Right lobe of liver (tissue), 6 donors: ENCODE results near the gene PLA2G3. TPM values are rescaled to one million over a fixed set of nuclear protein-coding genes. Genes with fewer than 3 reads are reported as not detected.

Source experiments
- ATAC-seq, 4 donors: fragments of 200-7000 bp; cut with Tn5 transposase; one replicate each; pipeline ENCODE4 v1.9.1; 2020; ENCODE audit warnings: mild to moderate bottlenecking in 4 of 4, moderate library complexity in 4 of 4
- DNase-seq, 3 donors: peaks; one replicate each; pipeline ENCODE4 v3.0.0-alpha.2; 2020
- H3K27ac ChIP-seq, 3 donors: fragments of 200-600 bp; one replicate each; pipeline ENCODE4 v1.8.0; 2022
- H3K27me3 ChIP-seq, 2 donors: fragments of 200-600 bp; one replicate each; pipeline ENCODE4 v1.8.0; 2022
- H3K36me3 ChIP-seq, 4 donors: fragments of 200-600 bp; sonication (generic) in 1 of 4; one replicate each; pipeline versions ENCODE4 v1.5.1 to v1.8.0; 2017 to 2022; ENCODE audit warnings: control low read depth in 1 of 4
- H3K4me1 ChIP-seq, 4 donors: fragments of 200-600 bp; sonication (generic) in 1 of 4; one replicate each; pipeline versions ENCODE4 v1.5.1 to v1.8.0; 2017 to 2022; ENCODE audit warnings: control low read depth in 1 of 4
- H3K4me3 ChIP-seq, 3 donors: fragments of 200-600 bp; one replicate each; pipeline ENCODE4 v1.8.0; 2022
- H3K9me3 ChIP-seq, 4 donors: fragments of 200-600 bp; sonication (generic) in 1 of 4; one replicate each; pipeline versions ENCODE4 v1.5.1 to v1.8.0; 2017 to 2022; ENCODE audit warnings: control low read depth in 1 of 4
- CTCF ChIP-seq, 4 donors: fragments of 200-600 bp in 3 of 4; fragments of 450-650 bp in 1 of 4; IDR thresholded peaks; one replicate each; pipeline versions ENCODE4 v1.5.1 to v1.8.0; 2016 to 2022; ENCODE audit warnings: antibody characterized with exemption in 4 of 4, mild to moderate bottlenecking in 2 of 4
- POLR2A ChIP-seq: fragments of 450-650 bp; IDR thresholded peaks from one replicate; pipeline ENCODE4 v1.6.1; 2017; ENCODE audit warnings: antibody characterized with exemption, mild to moderate bottlenecking
- WGBS: methylation state at CpG from one replicate; pipeline ENCODE4 v1.1.6; 2018; ENCODE audit warnings: low coverage, low lambda C conversion rate; ENCODE audit not compliant: insufficient coverage; ENCODE audit errors: missing lambda C conversion rate; 5-methylcytosine and 5-hydroxymethylcytosine counted together
- intact Hi-C, 2 donors: fragments of 100-400 bp; cut with DNase I; formaldehyde crosslinking; loops; one replicate each; pipeline versions ENCODE4 v1.11.2 to v1.14.1; 2022
- total RNA-seq, 6 experiments: library from RNA; depleted of rRNA in 2 of 6; stranded (reverse); fragments of >200 nt in 2 of 6; fragmentation: NEBNext Ultra II Directional in 3 of 6; extraction: Animal tissue kit (Norgen Biotek cat#: 25700) in 3 of 6; gene quantifications; one replicate each; pipeline versions ENCODE4 v1.1.0 to v1.2.4, GENCODE V29; 2016 to 2023
- donor health status: DM: no; HTN: yes; CAD: no.
- donor health status: DM: no; HTN: no; CAD: no.
- donor health status: DM: no; HTN: no; CAD: no.
- donor health status: DM: no; HTN: yes; CAD: no.
- donor health status: DM: no; HTN: yes; CAD: no.

PLA2G3 gene
- total RNA-seq, 6 experiments from 2014 or later, result not detected

DNA sequence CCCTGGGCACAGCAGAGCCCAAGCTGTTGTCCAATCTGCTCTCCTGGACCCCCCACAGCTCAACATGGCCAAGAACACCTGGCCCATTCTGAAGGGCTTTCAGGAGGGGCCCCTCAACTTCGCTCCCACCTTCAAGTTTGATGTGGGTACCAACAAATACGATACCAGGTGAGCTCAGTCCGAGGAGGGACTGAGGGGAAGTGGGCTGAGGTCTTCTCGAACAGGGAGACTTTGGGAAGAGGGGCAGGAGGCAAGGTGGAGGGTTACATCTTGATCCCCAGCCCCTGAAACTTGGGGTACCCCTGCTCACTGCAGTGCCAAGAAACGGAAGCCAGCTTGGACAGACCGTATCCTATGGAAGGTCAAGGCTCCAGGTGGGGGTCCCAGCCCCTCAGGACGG, 12.2 kb downstream of the PLA2G3 start:
- intact Hi-C loops, result no loop called here
- Histone ChIP-seq H3K9me3 (no peaks in the 10 kb centered on the region), H3K4me1 (no peaks in the 10 kb centered on the region), H3K36me3 (no peaks in the 10 kb centered on the region), H3K27ac (no peak overlapping the region), H3K27me3 (no peaks in the 10 kb centered on the region), H3K4me3 (no peak overlapping the region)
- DNase-seq (no peak), ATAC-seq (no peak)
- 84% methylated on average over 4 of the region's 7 CpGs for WGBS
- TF ChIP-seq POLR2A (no peak), CTCF (IDR thresholded peaks at IDR 0.05) (no peak)

DNA sequence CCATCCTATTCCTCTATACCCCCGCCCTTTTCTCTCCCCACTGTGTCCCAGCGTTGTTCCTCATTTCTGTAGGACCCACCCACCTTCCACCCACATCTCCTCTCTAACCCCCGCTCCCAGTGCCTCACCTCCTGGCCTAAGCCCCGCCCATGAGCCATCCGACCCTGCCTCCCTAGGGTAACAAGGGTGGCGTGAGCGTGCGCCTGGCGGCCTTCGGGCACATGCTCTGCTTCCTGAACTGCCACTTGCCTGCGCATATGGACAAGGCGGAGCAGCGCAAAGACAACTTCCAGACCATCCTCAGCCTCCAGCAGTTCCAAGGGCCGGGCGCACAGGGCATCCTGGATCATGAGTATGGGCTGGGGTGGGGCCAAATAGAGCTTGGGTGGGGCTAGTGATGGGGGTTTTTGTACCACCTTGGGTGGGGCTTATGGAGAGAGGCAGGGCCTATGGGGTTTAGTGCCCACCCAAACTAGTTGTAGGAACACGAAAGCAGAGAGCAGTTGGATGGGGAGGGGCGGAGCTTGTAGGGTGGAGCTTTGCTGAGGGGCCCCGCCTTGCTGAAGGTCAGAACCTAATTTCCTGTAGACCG, 13.0 kb downstream of the PLA2G3 start:
- Histone ChIP-seq H3K27ac (no peak overlapping the region), H3K9me3 (no peaks in the 10 kb centered on the region), H3K36me3 (no peaks in the 10 kb centered on the region), H3K4me1 (peaks cover 0 to 4% (median 0%) of the 10 kb centered on the region in 4 donors), H3K4me3 (no peak overlapping the region), H3K27me3 (no peaks in the 10 kb centered on the region)
- DNase-seq (no peak), ATAC-seq (no peak)
- TF ChIP-seq CTCF (IDR thresholded peaks at IDR 0.05) (no peak), POLR2A (no peak)
- intact Hi-C loops, result no loop called here
- WGBS, result 71% methylated on average over 11 of the region's 19 CpGs

DNA sequence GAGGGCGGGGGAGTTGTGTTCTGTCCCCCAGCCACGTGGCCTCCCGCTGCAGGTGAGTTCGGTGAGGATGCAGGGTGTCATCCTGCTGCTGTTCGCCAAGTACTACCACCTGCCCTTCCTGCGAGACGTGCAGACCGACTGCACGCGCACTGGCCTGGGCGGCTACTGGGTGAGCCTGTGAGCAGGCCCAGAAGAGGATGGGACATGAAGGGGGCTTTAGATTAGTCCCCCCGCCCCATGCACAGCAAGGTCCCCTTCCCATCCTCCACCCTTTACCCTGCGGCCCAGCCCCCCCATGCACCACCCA, 13.5 kb downstream of the PLA2G3 start:
- H3K36me3 ChIP-seq, result no peaks in the 10 kb centered on the region
- no peak overlapping the region for H3K27ac ChIP-seq
- no peaks in the 10 kb centered on the region for H3K27me3 ChIP-seq
- intact Hi-C loops, result no loop called here
- no peak overlapping the region for H3K4me3 ChIP-seq
- peaks cover 0 to 4% (median 0%) of the 10 kb centered on the region in 4 donors for H3K4me1 ChIP-seq
- H3K9me3 ChIP-seq, result no peaks in the 10 kb centered on the region
- 60% methylated on average over 2 of the region's 13 CpGs for WGBS
- no peak for DNase-seq
- TF ChIP-seq POLR2A (no peak), CTCF (IDR thresholded peaks at IDR 0.05) (no peak)
- no peak for ATAC-seq

DNA sequence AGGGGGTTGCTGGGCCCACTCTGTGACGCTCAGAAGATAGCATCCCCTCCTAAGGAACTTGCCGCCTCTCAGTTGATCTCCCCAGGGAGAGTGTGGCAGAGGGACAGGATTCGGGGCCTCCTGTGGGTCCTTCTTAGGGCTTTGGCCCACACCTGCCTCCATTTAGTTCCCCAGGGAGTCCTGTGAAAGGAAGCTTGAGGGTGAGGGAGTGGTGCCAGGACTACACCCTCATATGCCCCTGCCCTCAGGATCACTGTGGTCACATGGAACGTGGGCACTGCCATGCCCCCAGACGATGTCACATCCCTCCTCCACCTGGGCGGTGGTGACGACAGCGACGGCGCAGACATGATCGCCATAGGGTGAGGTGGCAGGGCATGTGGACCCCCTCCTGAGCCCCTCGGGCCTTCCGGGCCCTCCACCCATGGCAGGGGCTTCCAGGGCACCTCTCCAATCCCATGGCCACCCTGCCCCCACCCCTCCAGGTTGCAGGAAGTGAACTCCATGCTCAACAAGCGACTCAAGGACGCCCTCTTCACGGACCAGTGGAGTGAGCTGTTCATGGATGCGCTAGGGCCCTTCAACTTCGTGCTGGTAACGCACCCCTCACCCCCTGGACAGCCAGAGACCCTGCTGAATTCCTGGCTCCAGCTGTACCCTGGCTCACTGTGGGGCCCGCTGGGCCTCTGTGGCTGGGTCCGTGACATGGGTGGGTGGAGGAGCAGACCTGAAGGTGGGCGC, 14.0 kb downstream of the PLA2G3 start:
- no peak for ATAC-seq
- intact Hi-C loops, result no loop called here
- Histone ChIP-seq H3K4me3 (no peak overlapping the region), H3K4me1 (peaks cover 0 to 4% (median 0%) of the 10 kb centered on the region in 4 donors), H3K9me3 (no peaks in the 10 kb centered on the region), H3K27me3 (no peaks in the 10 kb centered on the region), H3K27ac (no peak overlapping the region), H3K36me3 (no peaks in the 10 kb centered on the region)
- 74% methylated on average over 8 of the region's 22 CpGs for WGBS
- TF ChIP-seq CTCF (IDR thresholded peaks at IDR 0.05) (no peak), POLR2A (no peak)
- no peak for DNase-seq
